Endothelial cell of umbilical vein (primary cell): ENCODE results near the gene DAAM1. TPM values are rescaled to one million over a fixed set of nuclear protein-coding genes. Genes with fewer than 3 reads are reported as not detected.

Experiments used
- BruUV-seq: library from RNA; stranded (reverse); fragments of 400-500 nt; replicated peaks from 2 replicates; lab custom pipeline; 2021; lab: Mats Ljungman, UMichigan
- CTCF ChIA-PET: fragments of 300-600, 350-600 bp; sonication (Branson Sonifier 250); formaldehyde crosslinking; loops from one replicate; lab custom pipeline; 2021; ENCODE audit warnings: antibody characterized with exemption, inconsistent platforms; lab: Charles Lee
- POLR2A ChIA-PET: fragments of 300-600, 350-600 bp; sonication (Branson Sonifier 250); formaldehyde crosslinking; loops from one replicate; lab custom pipeline; 2021; ENCODE audit warnings: antibody characterized with exemption, inconsistent platforms; lab: Charles Lee
- DNase-seq: peaks from one replicate; pipeline ENCODE4 v3.0.0-alpha.2; 2011; ENCODE audit warnings: low read depth, low spot score
- FAIRE-seq: peaks from 2 replicates; lab custom pipeline; 2011; peaks lifted over from hg19 to GRCh38; lab: Jason Lieb, UNC
- H2AFZ ChIP-seq: 2 replicates; pipeline ENCODE4 v1.6.0; 2012; ENCODE audit warnings: low read depth, low read length, control low read depth, inconsistent platforms
- H3K27ac ChIP-seq: 2 replicates; pipeline ENCODE4 v1.5.1; 2011; ENCODE audit warnings: low read depth, mild to moderate bottlenecking, control low read depth, low read length, moderate library complexity; ENCODE audit not compliant: insufficient read depth
- H3K27me3 ChIP-seq, 2 experiments: 2 replicates each; pipeline versions ENCODE4 v1.6.0 to v1.6.1; 2011; ENCODE audit warnings: low read length in 2 of 2, mixed read lengths in 1 of 2; ENCODE audit not compliant: control insufficient read depth in 2 of 2, insufficient read depth in 2 of 2
- H3K36me3 ChIP-seq, 2 experiments: 2 replicates in 1 of 2; 3 replicates in 1 of 2; pipeline ENCODE4 v1.5.1; 2011; ENCODE audit warnings: low read length in 2 of 2, mild to moderate bottlenecking in 1 of 2, moderate library complexity in 1 of 2; ENCODE audit not compliant: control insufficient read depth in 2 of 2, insufficient read depth in 2 of 2; ENCODE audit errors: extremely low read depth in 1 of 2
- H3K4me1 ChIP-seq: 3 replicates; pipeline ENCODE4 v1.5.1; 2011; ENCODE audit warnings: mild to moderate bottlenecking, low read length; ENCODE audit not compliant: control insufficient read depth, insufficient read depth; ENCODE audit errors: extremely low read depth
- H3K4me2 ChIP-seq: 2 replicates; pipeline ENCODE4 v1.6.1; 2011; ENCODE audit warnings: low read length, control low read depth, mixed read lengths; ENCODE audit not compliant: insufficient read depth
- H3K4me3 ChIP-seq, 3 experiments: fragments of 200-600 bp in 1 of 3; sonication (generic), shearing (Covaris generic) in 1 of 3; replicated peaks in 1 of 3; 2 replicates each; pipeline ENCODE4 v1.5.1; 2011 to 2016; ENCODE audit warnings: control low read depth in 3 of 3, low read length in 3 of 3, mild to moderate bottlenecking in 2 of 3, inconsistent platforms in 1 of 3, low read depth in 1 of 3, moderate library complexity in 1 of 3; ENCODE audit not compliant: insufficient read depth in 1 of 3
- H3K79me2 ChIP-seq: 2 replicates; pipeline ENCODE4 v1.6.0; 2012; ENCODE audit warnings: low read length, inconsistent platforms; ENCODE audit not compliant: control insufficient read depth, insufficient read depth
- H3K9ac ChIP-seq: replicated peaks from 2 replicates; pipeline ENCODE3; 2011; ENCODE audit warnings: low read length, control low read depth; ENCODE audit not compliant: insufficient read depth; ENCODE audit errors: extremely low read depth
- H3K9me1 ChIP-seq: replicated peaks from 3 replicates; pipeline ENCODE4 v1.6.0; 2011; ENCODE audit warnings: mild to moderate bottlenecking, low read length; ENCODE audit not compliant: control insufficient read depth, insufficient read depth; ENCODE audit errors: extremely low read depth
- H3K9me3 ChIP-seq: replicated peaks from 2 replicates; pipeline ENCODE4 v1.5.1; 2012; ENCODE audit warnings: low read length, inconsistent platforms; ENCODE audit not compliant: control insufficient read depth, insufficient read depth
- H4K20me1 ChIP-seq: replicated peaks from 2 replicates; pipeline ENCODE3; 2011; ENCODE audit warnings: mild to moderate bottlenecking, low read length; ENCODE audit not compliant: control insufficient read depth, insufficient read depth; ENCODE audit errors: extremely low read depth
- EZH2 ChIP-seq: IDR thresholded peaks from 2 replicates; pipeline ENCODE4 v1.6.1; 2012; ENCODE audit warnings: borderline replicate concordance, low read depth, mild to moderate bottlenecking, moderate library complexity, low read length, inconsistent platforms; ENCODE audit not compliant: severe bottlenecking
- FOS ChIP-seq: IDR thresholded peaks from 2 replicates; pipeline ENCODE4 v1.6.1; 2011; ENCODE audit warnings: mild to moderate bottlenecking, low read length, moderate library complexity, borderline replicate concordance; ENCODE audit not compliant: insufficient read depth
- GATA2 ChIP-seq: IDR thresholded peaks from 2 replicates; pipeline ENCODE4 v1.7.0; 2011; ENCODE audit warnings: low read depth, mild to moderate bottlenecking, moderate library complexity, mixed read lengths, low read length; ENCODE audit not compliant: insufficient read length, insufficient read depth
- JUN ChIP-seq: IDR thresholded peaks from 2 replicates; pipeline ENCODE4 v1.6.1; 2011; ENCODE audit warnings: borderline replicate concordance, low read depth; ENCODE audit not compliant: insufficient read length, insufficient read depth
- POLR2AphosphoS5 ChIP-seq: IDR thresholded peaks from 2 replicates; pipeline ENCODE4 v1.6.1; 2012; ENCODE audit warnings: low read depth, mild to moderate bottlenecking, control low read depth, low read length, moderate library complexity; ENCODE audit not compliant: insufficient read depth
- dilution Hi-C: fragments of 300-500 bp; cut with MboI; formaldehyde crosslinking; loops from one replicate; pipeline ENCODE4 v1.15.0; 2019; ENCODE audit warnings: low sequenced_read_pairs; ENCODE audit not compliant: extremely low pct_ligation_motif_present
- intact Hi-C: fragments of 100-400 bp; cut with micrococcal nuclease; formaldehyde crosslinking; loops from one replicate; pipeline ENCODE4 v1.10.0; 2022
- polyA plus RNA-seq, 4 experiments: library from polyadenylated mRNA; depleted of rRNA in 3 of 4; stranded (reverse) in 3 of 4; unstranded in 1 of 4; fragments of >200 nt; gene quantifications; 2 replicates each; pipeline versions ENCODE4 v1.2.1 to v1.2.3, GENCODE V29; 2011 to 2012; ENCODE audit warnings: missing spikeins in 1 of 4
- total RNA-seq: library from RNA; stranded (reverse); gene quantifications from 2 replicates; pipeline ENCODE4 v1.2.3, GENCODE V29; 2021
- TF ChIP-seq, protein P1 (sequence below): IDR thresholded peaks from 2 replicates; pipeline ENCODE4 v1.6.1; 2011; ENCODE audit not compliant: insufficient read depth, insufficient read length
- TF ChIP-seq, protein P2 (sequence below), 2 donors: IDR thresholded peaks; 1 replicate in 1 of 2; 2 replicates in 1 of 2; pipeline ENCODE4 v1.5.1; 2011; ENCODE audit warnings: low read length in 2 of 2, mild to moderate bottlenecking in 2 of 2, moderate library complexity in 2 of 2, control low read depth in 1 of 2, inconsistent platforms in 1 of 2, low read depth in 1 of 2; ENCODE audit not compliant: insufficient read depth in 1 of 2; ENCODE audit errors: extremely low read depth in 1 of 2

Gene DAAM1
- total and polyA plus RNA-seq, 2 donors (not counting 3 experiments of a cell fraction or from before 2014, with no cell fraction given): 10.2 to 25.3 TPM

- Histone ChIP-seq H3K9ac (no peak overlapping the region), H3K9me3 (no peaks in the 10 kb centered on the region), H3K4me2 (no peak overlapping the region), H3K27ac (no peak overlapping the region), H4K20me1 (no peaks in the 10 kb centered on the region), H3K36me3 (no peaks in the 10 kb centered on the region), H2AFZ (no peak overlapping the region), H3K9me1 (no peaks in the 10 kb centered on the region), H3K27me3 (no peaks in the 10 kb centered on the region), H3K4me1 (peaks cover 5% of the 10 kb centered on the region), H3K4me3 (no peak overlapping the region), H3K79me2 (no peaks in the 10 kb centered on the region)
- FAIRE-seq (no peak), DNase-seq (no peak)
- ChIA-PET POLR2A (no interaction called here), CTCF (no interaction called here)
- intact Hi-C loops: no loop called here
- BruUV-seq: no TSS peak
- TF ChIP-seq, protein P1, sequence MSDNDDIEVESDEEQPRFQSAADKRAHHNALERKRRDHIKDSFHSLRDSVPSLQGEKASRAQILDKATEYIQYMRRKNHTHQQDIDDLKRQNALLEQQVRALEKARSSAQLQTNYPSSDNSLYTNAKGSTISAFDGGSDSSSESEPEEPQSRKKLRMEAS: no peak
- dilution Hi-C loops: no loop called here
Measured at GRCh38 chr14:59146484-59146883, 42.0 kb upstream of the DAAM1 start.

- H3K4me3 ChIP-seq: no peak overlapping the region
- POLR2A ChIA-PET: no interaction called here
- no peak overlapping the region for H3K27ac ChIP-seq
- H3K36me3 ChIP-seq: no peaks in the 10 kb centered on the region
- H3K79me2 ChIP-seq: no peaks in the 10 kb centered on the region
- CTCF ChIA-PET: no interaction called here
- no peak for TF ChIP-seq FOS
- no peak for TF ChIP-seq EZH2
- no peak for TF ChIP-seq POLR2AphosphoS5
- no peak for TF ChIP-seq JUN
- no peak for TF ChIP-seq GATA2
- TF ChIP-seq, protein P2, sequence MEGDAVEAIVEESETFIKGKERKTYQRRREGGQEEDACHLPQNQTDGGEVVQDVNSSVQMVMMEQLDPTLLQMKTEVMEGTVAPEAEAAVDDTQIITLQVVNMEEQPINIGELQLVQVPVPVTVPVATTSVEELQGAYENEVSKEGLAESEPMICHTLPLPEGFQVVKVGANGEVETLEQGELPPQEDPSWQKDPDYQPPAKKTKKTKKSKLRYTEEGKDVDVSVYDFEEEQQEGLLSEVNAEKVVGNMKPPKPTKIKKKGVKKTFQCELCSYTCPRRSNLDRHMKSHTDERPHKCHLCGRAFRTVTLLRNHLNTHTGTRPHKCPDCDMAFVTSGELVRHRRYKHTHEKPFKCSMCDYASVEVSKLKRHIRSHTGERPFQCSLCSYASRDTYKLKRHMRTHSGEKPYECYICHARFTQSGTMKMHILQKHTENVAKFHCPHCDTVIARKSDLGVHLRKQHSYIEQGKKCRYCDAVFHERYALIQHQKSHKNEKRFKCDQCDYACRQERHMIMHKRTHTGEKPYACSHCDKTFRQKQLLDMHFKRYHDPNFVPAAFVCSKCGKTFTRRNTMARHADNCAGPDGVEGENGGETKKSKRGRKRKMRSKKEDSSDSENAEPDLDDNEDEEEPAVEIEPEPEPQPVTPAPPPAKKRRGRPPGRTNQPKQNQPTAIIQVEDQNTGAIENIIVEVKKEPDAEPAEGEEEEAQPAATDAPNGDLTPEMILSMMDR (IDR thresholded peaks at IDR 0.05; ENCODE audit: extremely low read depth in 1 of 2, insufficient read depth in 1 of 2, low read depth in 1 of 2, low read length in 2 of 2): no peak
- no peaks in the 10 kb centered on the region for H4K20me1 ChIP-seq
- no peak overlapping the region for H3K9ac ChIP-seq
- H3K9me1 ChIP-seq: no peaks in the 10 kb centered on the region
- DNase-seq: no peak
- dilution Hi-C loops (no loop called here), intact Hi-C loops (no loop called here)
- H3K4me2 ChIP-seq: no peak overlapping the region
- peaks cover 2% of the 10 kb centered on the region for H3K4me1 ChIP-seq
- no peaks in the 10 kb centered on the region for H3K9me3 ChIP-seq
- no peak for FAIRE-seq
- H3K27me3 ChIP-seq: no peaks in the 10 kb centered on the region
- no peak overlapping the region for H2AFZ ChIP-seq
- no TSS peak for BruUV-seq
Measured at GRCh38 chr14:59147007-59147406, 41.5 kb upstream of the DAAM1 start.
